Prostate gland (tissue), 2 donors: Measurements from ENCODE around the gene CDH26.

Source experiments
- CTCF ChIP-seq, 4 experiments: fragments of 200-600 bp in 2 of 4; fragments of 450-650 bp in 2 of 4; sonication (generic) in 2 of 4; IDR thresholded peaks; 1 replicate in 3 of 4; 2 replicates in 1 of 4; pipeline ENCODE4 v1.5.1; 2016 to 2019; ENCODE audit warnings: antibody characterized with exemption in 4 of 4, mild to moderate bottlenecking in 2 of 4, moderate library complexity in 2 of 4
- POLR2A ChIP-seq: fragments of 450-650 bp; IDR thresholded peaks from one replicate; pipeline ENCODE4 v1.6.1; 2016; ENCODE audit warnings: antibody characterized with exemption, mild to moderate bottlenecking
- POLR2AphosphoS5 ChIP-seq: sonication (generic); formaldehyde crosslinking; IDR thresholded peaks from one replicate; pipeline ENCODE4 v1.6.1; 2017; ENCODE audit warnings: antibody characterized with exemption

DNA sequence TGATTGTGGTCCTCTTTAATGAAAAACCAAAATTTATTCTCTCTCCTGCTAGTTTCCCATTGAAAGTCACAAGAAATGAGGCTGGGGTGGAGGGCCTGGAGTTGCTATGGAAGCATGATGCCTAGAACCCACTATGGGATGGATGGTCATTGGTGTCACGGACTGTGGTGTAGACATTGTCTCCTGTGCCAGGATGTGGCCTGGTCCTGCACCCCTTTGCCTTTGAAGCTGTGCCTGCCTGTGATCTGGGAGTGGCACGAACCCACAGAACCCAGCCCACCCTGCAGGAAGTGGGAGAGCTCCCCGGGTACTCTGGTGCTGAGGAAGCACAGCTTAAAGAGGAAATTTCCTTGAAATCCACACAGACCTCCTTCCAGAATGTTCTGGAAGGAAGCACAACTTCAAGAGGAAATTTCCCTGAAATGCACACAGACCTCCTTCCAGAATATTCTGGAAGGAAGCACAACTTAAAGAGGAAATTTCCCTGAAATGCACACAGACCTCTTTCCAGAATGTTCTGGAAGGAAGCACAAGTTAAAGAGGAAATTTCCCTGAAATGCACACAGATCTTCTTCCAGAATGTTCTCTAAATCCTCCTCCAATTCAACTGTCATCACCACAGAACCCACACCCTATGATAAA is 105.6 kb downstream of the CDH26 start:
- no peak for TF ChIP-seq CTCF (IDR thresholded peaks at IDR 0.05)
- TF ChIP-seq POLR2A, result no peak
- no peak for TF ChIP-seq POLR2AphosphoS5
